ENCODE data around the gene SOD3.

GRCh38 chr4:24772952-24773351 lies 22.4 kb upstream of the SOD3 start:
- TF ChIP-seq SMC3 (IDR thresholded peaks at IDR 0.05; ENCODE audit: low read depth, low read length) (no peak), CTCF (conservative IDR thresholded peaks at IDR 0.05; ENCODE audit: low read depth, low read length) (no peak), POLR2A (IDR thresholded peaks at IDR 0.05; ENCODE audit: low read depth, low read length) (no peak), BHLHE40 (IDR thresholded peaks at IDR 0.05; ENCODE audit: low read depth, low read length) (no peak)
